ENCODE data around the gene SMAD3.

The SMAD3 gene

GRCh38 chr15:67173005-67173404, 107.6 kb downstream of the SMAD3 start:
- DNase-seq (ENCODE audit: low read depth): no peak
- in situ Hi-C loops (cut with HindIII; ENCODE audit: low sequenced_read_pairs): no loop called here
- TF ChIP-seq CTCF (IDR thresholded peaks at IDR 0.05; ENCODE audit: low read depth, low read length, missing control alignments): no peak
- H3K4me3 ChIP-seq (ENCODE audit: low read depth, low read length): no peak overlapping the region

DNA sequence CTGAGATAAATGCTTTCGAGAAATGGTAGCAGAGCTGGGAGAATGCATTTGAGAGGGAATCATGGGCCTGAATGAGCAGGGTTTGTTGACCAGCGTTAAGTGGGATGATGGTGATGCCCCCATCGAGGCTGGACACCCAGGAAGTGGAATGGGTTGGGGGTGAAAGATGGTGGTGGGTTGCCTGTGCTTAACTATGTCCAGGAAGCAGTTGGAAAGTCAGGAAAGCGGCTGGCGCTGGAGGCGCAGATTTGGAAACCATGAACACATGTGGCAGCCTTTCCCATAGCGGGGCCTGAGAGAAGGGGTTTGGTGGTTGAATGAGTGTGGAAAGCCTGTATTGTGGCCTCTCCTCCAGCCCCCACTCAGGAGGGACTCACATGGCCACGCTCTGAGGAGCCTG, 108.4 kb downstream of the SMAD3 start:
- DNase-seq (ENCODE audit: low read depth): no peak
- no peak for TF ChIP-seq CTCF (IDR thresholded peaks at IDR 0.05; ENCODE audit: low read depth, low read length, missing control alignments)
- in situ Hi-C loops (cut with HindIII; ENCODE audit: low sequenced_read_pairs): no loop called here
- no peak overlapping the region for H3K4me3 ChIP-seq (ENCODE audit: low read depth, low read length)

GRCh38 chr15:67174446-67174845, 109.0 kb downstream of the SMAD3 start:
- TF ChIP-seq CTCF (IDR thresholded peaks at IDR 0.05; ENCODE audit: low read depth, low read length, missing control alignments): no peak
- no peak for DNase-seq (ENCODE audit: low read depth)
- in situ Hi-C loops (cut with HindIII; ENCODE audit: low sequenced_read_pairs): no loop called here
- H3K4me3 ChIP-seq (ENCODE audit: low read depth, low read length): no peak overlapping the region

- no peak for DNase-seq (ENCODE audit: low read depth)
- TF ChIP-seq CTCF (IDR thresholded peaks at IDR 0.05; ENCODE audit: low read depth, low read length, missing control alignments): no peak
- H3K4me3 ChIP-seq (ENCODE audit: low read depth, low read length): no peak overlapping the region
- in situ Hi-C loops (cut with HindIII; ENCODE audit: low sequenced_read_pairs): no loop called here
Observed at GRCh38 chr15:67174864-67175573, 109.6 kb downstream of the SMAD3 start.

GRCh38 chr15:67175643-67176071, 110.3 kb downstream of the SMAD3 start:
- H3K4me3 ChIP-seq (ENCODE audit: low read depth, low read length): no peak overlapping the region
- no peak for DNase-seq (ENCODE audit: low read depth)
- TF ChIP-seq CTCF (IDR thresholded peaks at IDR 0.05; ENCODE audit: low read depth, low read length, missing control alignments): no peak
- in situ Hi-C loops (cut with HindIII; ENCODE audit: low sequenced_read_pairs): no loop called here

DNA sequence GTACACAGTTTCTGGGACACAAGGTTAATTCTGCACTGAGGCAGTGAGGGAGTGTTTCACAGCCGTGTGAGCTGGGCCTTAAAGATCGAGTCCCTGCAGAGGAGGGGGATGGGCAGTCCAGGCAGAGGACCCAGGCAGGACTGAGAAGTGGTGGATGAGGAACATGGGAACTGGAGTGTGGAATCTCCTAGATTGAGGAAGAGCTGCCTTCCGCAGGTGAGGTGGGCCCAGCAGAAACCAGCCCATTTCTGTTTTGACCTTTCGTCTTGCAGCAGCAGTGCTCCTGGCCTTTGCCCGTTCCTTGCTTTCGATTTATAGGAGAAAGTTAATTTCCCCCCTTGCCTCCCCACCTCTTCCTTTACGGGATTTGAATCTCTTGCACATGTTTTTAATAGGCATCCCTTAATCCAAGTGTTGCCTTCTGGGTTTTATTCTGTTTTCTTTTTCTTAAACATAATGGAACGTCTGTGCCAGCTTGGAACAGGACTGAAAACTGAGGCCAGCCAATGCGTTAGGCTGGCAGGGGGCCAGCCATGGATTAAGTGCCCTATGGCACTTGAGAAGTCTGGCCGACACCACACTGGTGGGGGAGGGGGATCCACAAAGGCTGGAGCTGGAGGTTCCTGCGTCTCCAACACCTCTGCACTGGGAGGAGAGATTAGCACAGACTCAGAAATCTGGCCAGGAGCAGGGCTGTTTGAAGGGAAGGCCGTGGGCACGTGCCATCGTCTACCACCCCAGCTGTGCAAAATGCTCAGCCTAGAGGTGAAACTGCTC, 111.0 kb downstream of the SMAD3 start:
- H3K4me3 ChIP-seq (ENCODE audit: low read depth, low read length): no peak overlapping the region
- no peak for TF ChIP-seq CTCF (IDR thresholded peaks at IDR 0.05; ENCODE audit: low read depth, low read length, missing control alignments)
- in situ Hi-C loops (cut with HindIII; ENCODE audit: low sequenced_read_pairs): no loop called here
- DNase-seq (ENCODE audit: low read depth): no peak
